ENCODE measurements around the gene APOO.

Gene APOO

GRCh38 chrX:23907498-23908218, at the start of gene APOO, which contains the start of gene CXorf58:
TSS of gene APOO (minus strand) at chrX:23907938. CDS start at chrX:23907702, 236 bp downstream.
TSS of gene CXorf58 (plus strand) at chrX:23908006. CDS start at chrX:23910303, 2,297 bp downstream.
- in situ Hi-C loops (cut with HindIII; ENCODE audit: low sequenced_read_pairs): loop anchor here (10.0 kb wide), 1 partner anchor 243 kb away; the partner anchor contains the start of gene PRDX4

GRCh38 chrX:23954396-23954795, 46.7 kb upstream of the APOO start:
- in situ Hi-C loops (cut with HindIII; ENCODE audit: low sequenced_read_pairs): no loop called here

- in situ Hi-C loops (cut with HindIII; ENCODE audit: low sequenced_read_pairs): no loop called here
These were observed 46.2 kb upstream of the APOO start for GRCh38 chrX:23953908-23954269.

- in situ Hi-C loops (cut with HindIII; ENCODE audit: low sequenced_read_pairs): no loop called here
These were observed 45.5 kb upstream of the APOO start for GRCh38 chrX:23952984-23953907.

- in situ Hi-C loops (cut with HindIII; ENCODE audit: low sequenced_read_pairs): no loop called here
These were observed 44.7 kb upstream of the APOO start for GRCh38 chrX:23952391-23952790.

- in situ Hi-C loops (cut with HindIII; ENCODE audit: low sequenced_read_pairs): loop anchor here (5.0 kb wide), 1 partner anchor 47 kb away; no protein-coding TSS in a partner anchor
These were observed 37.5 kb upstream of the APOO start for GRCh38 chrX:23945206-23945605.

GRCh38 chrX:23944234-23944633, 36.5 kb upstream of the APOO start:
- in situ Hi-C loops (cut with HindIII; ENCODE audit: low sequenced_read_pairs): no loop called here

- in situ Hi-C loops (cut with HindIII; ENCODE audit: low sequenced_read_pairs): no loop called here
These were observed 31.5 kb upstream of the APOO start for GRCh38 chrX:23939203-23939602.

GRCh38 chrX:23938690-23939089, 31.0 kb upstream of the APOO start:
- in situ Hi-C loops (cut with HindIII; ENCODE audit: low sequenced_read_pairs): no loop called here

- in situ Hi-C loops (cut with HindIII; ENCODE audit: low sequenced_read_pairs): no loop called here
These were observed 29.4 kb upstream of the APOO start for GRCh38 chrX:23937100-23937499.

- in situ Hi-C loops (cut with HindIII; ENCODE audit: low sequenced_read_pairs): no loop called here
These were observed 28.4 kb upstream of the APOO start for GRCh38 chrX:23936180-23936579.

- in situ Hi-C loops (cut with HindIII; ENCODE audit: low sequenced_read_pairs): no loop called here
These were observed 27.4 kb upstream of the APOO start for GRCh38 chrX:23935106-23935505.

- in situ Hi-C loops (cut with HindIII; ENCODE audit: low sequenced_read_pairs): no loop called here
These were observed 24.3 kb upstream of the APOO start for GRCh38 chrX:23932046-23932445.

GRCh38 chrX:23930894-23931604, 23.3 kb upstream of the APOO start:
- in situ Hi-C loops (cut with HindIII; ENCODE audit: low sequenced_read_pairs): no loop called here

GRCh38 chrX:23926015-23926414, 18.3 kb upstream of the APOO start:
- in situ Hi-C loops (cut with HindIII; ENCODE audit: low sequenced_read_pairs): no loop called here

- in situ Hi-C loops (cut with HindIII; ENCODE audit: low sequenced_read_pairs): no loop called here
These were observed 12.1 kb upstream of the APOO start for GRCh38 chrX:23919706-23920320.

- in situ Hi-C loops (cut with HindIII; ENCODE audit: low sequenced_read_pairs): no loop called here
These were observed 11.4 kb upstream of the APOO start for GRCh38 chrX:23919148-23919547.

- in situ Hi-C loops (cut with HindIII; ENCODE audit: low sequenced_read_pairs): no loop called here
These were observed 3.5 kb upstream of the APOO start for GRCh38 chrX:23911126-23911835.

GRCh38 chrX:23908219-23909004, 674 bp upstream of the APOO start:
- in situ Hi-C loops (cut with HindIII; ENCODE audit: low sequenced_read_pairs): loop anchor here (10.0 kb wide), 1 partner anchor 244 kb away; the partner anchor contains the start of gene PRDX4

Measured in endothelial cell of hepatic sinusoid (primary cell).